H4 (cell line): ENCODE results near the gene HYAL2. TPM values are rescaled to one million over a fixed set of nuclear protein-coding genes. Genes with fewer than 3 reads are reported as not detected.

Experiments
- DNase-seq: peaks from one replicate; pipeline ENCODE4 v3.0.0-alpha.2; 2015; ENCODE audit warnings: low spot score
- total RNA-seq: library from RNA; depleted of rRNA; stranded (reverse); fragments of >200 nt; shearing (Covaris generic); gene quantifications from 2 replicates; pipeline ENCODE4 v1.2.3, GENCODE V29; 2014; rRNA removed

Gene HYAL2
- total RNA-seq, 1 experiment from 2014 or later: 41.1 TPM

- DNase-seq: no peak
Observed at GRCh38 chr3:50271314-50271936, 51.1 kb downstream of the HYAL2 start.

- DNase-seq: no peak
Observed at GRCh38 chr3:50270422-50271224, 51.9 kb downstream of the HYAL2 start.

GRCh38 chr3:50269977-50270413 is 52.5 kb downstream of the HYAL2 start:
- no peak for DNase-seq

GRCh38 chr3:50269460-50269859 is 53.1 kb downstream of the HYAL2 start:
- DNase-seq: no peak

GRCh38 chr3:50268703-50269451 is 53.7 kb downstream of the HYAL2 start, which contains the start of gene SEMA3B:
SEMA3B (plus strand) TSS chr3:50269147; CDS start chr3:50269241, 94 bp downstream.
- peak; percentile 80 for DNase-seq

- no peak for DNase-seq
Observed at GRCh38 chr3:50268276-50268675, 54.3 kb downstream of the HYAL2 start.

Other genes with a start within 250 kb of the HYAL2 start
- gene RBM5, start 233.8 kb downstream of the HYAL2 start, total RNA-seq: 35.2 and 81.4 TPM in 2 replicates
- gene SEMA3F, start 167.4 kb downstream of the HYAL2 start, total RNA-seq: 0.33 and 3.8 TPM in 2 replicates
- not detected in 2 replicates for gene GNAT1, start 131.1 kb downstream of the HYAL2 start, total RNA-seq
- gene SLC38A3, start 117.5 kb downstream of the HYAL2 start, total RNA-seq: not detected in 2 replicates
- 127 and 141 TPM in 2 replicates for gene GNAI2, start 86.5 kb downstream of the HYAL2 start, total RNA-seq
- gene SEMA3B, start 53.6 kb downstream of the HYAL2 start, total RNA-seq: 5.9 and 8.9 TPM in 2 replicates
- gene LSMEM2, start 43.7 kb downstream of the HYAL2 start, total RNA-seq: not detected in 2 replicates
- gene IFRD2, start 30.3 kb downstream of the HYAL2 start, total RNA-seq: 57.5 and 60.5 TPM in 2 replicates
- gene HYAL3, start 23.3 kb downstream of the HYAL2 start, total RNA-seq: 1.3 and 2.8 TPM in 2 replicates
- gene NAA80, start 23.3 kb downstream of the HYAL2 start, total RNA-seq: 2.4 and 4.6 TPM in 2 replicates
- gene HYAL1, start 19.2 kb downstream of the HYAL2 start, total RNA-seq: not detected in 2 replicates
- gene TUSC2, start 5.5 kb upstream of the HYAL2 start, total RNA-seq: 11.5 and 29.1 TPM in 2 replicates
- gene RASSF1, start 18.1 kb upstream of the HYAL2 start, total RNA-seq: 4.2 and 7.7 TPM in 2 replicates
- 0.08 TPM in 1 of 2 replicates, not detected in the other for gene ZMYND10, start 23.0 kb upstream of the HYAL2 start, total RNA-seq
- gene NPRL2, start 28.0 kb upstream of the HYAL2 start, total RNA-seq: 18.2 and 27.8 TPM in 2 replicates
- 24.2 and 47.5 TPM in 2 replicates for gene CYB561D2, start 28.1 kb upstream of the HYAL2 start, total RNA-seq
- 21.3 and 22.1 TPM in 2 replicates for gene TMEM115, start 36.8 kb upstream of the HYAL2 start, total RNA-seq
- gene CACNA2D2, start 180.9 kb upstream of the HYAL2 start, total RNA-seq: 0.04 TPM in 1 of 2 replicates, not detected in the other
- 0.41 and 0.68 TPM in 2 replicates for gene C3orf18, start 245.0 kb upstream of the HYAL2 start, total RNA-seq
- gene HEMK1, start 246.8 kb upstream of the HYAL2 start, total RNA-seq: 5.6 and 7.3 TPM in 2 replicates